Gastroesophageal sphincter (tissue), 3 donors: ENCODE results near the gene OTOP3.

Source experiments
- CTCF ChIP-seq, 4 experiments: fragments of 200-600 bp in 2 of 4; fragments of 450-650 bp in 2 of 4; sonication (generic) in 1 of 4; IDR thresholded peaks; one replicate each; pipeline ENCODE4 v1.5.1; 2017 to 2019; ENCODE audit warnings: antibody characterized with exemption in 4 of 4, mild to moderate bottlenecking in 2 of 4, moderate library complexity in 2 of 4
- EP300 ChIP-seq: sonication (generic); formaldehyde crosslinking; IDR thresholded peaks from one replicate; pipeline ENCODE4 v1.6.1; 2017; ENCODE audit warnings: antibody characterized with exemption, mild to moderate bottlenecking
- POLR2A ChIP-seq, 2 donors: fragments of 450-650 bp; IDR thresholded peaks; one replicate each; pipeline ENCODE4 v1.6.1; 2017; ENCODE audit warnings: antibody characterized with exemption in 2 of 2, mild to moderate bottlenecking in 2 of 2, moderate library complexity in 1 of 2
- POLR2AphosphoS5 ChIP-seq: sonication (generic); formaldehyde crosslinking; IDR thresholded peaks from one replicate; pipeline ENCODE4 v1.6.1; 2017; ENCODE audit warnings: antibody characterized with exemption

GRCh38 chr17:74917430-74917829 lies 18.3 kb upstream of the OTOP3 start:
- TF ChIP-seq CTCF (IDR thresholded peaks at IDR 0.05): no peak
- no peak for TF ChIP-seq EP300
- TF ChIP-seq POLR2AphosphoS5: no peak
- TF ChIP-seq POLR2A (IDR thresholded peaks at IDR 0.05): no peak
